Activated CD8-positive, alpha-beta memory T cell treated with anti-CD3 and anti-CD28 coated beads, Interleukin-2, amount 10 ng/mL, durations not matched to agents 7 days and 5 days (primary cell): ENCODE measurements around the gene ITFG1. TPM values are rescaled to one million over a fixed set of nuclear protein-coding genes. Genes with fewer than 3 reads are reported as not detected.
"Not testable (repeated sequence)": the region's sequence is repeated elsewhere in the genome, so short reads cannot be mapped to it uniquely, and the experiment has no call there.

Source experiments
- ATAC-seq: fragments of 150-1000 bp; cut with Tn5 transposase; one replicate; pipeline ENCODE4 v1.10.0; 2021; ENCODE audit warnings: moderate library complexity
- CTCF ChIA-PET: fragments of 350-600 bp; sonication (Branson Sonifier 250); formaldehyde crosslinking; loops from one replicate; lab custom pipeline; 2021; ENCODE audit warnings: antibody characterized with exemption; lab: Charles Lee
- DNase-seq: peaks from one replicate; pipeline ENCODE4 v3.0.0-alpha.2; 2020
- H3K27ac Mint-ChIP-seq: one replicate; pipeline ENCODE4 v1.8.0; 2021; ENCODE audit warnings: mild to moderate bottlenecking, mixed read lengths
- H3K27me3 Mint-ChIP-seq: one replicate; pipeline ENCODE4 v1.8.0; 2021; ENCODE audit warnings: mixed read lengths
- H3K36me3 Mint-ChIP-seq: one replicate; pipeline ENCODE4 v1.8.0; 2021; ENCODE audit warnings: mild to moderate bottlenecking, mixed read lengths
- H3K4me1 Mint-ChIP-seq: one replicate; pipeline ENCODE4 v1.8.0; 2021; ENCODE audit warnings: mixed read lengths
- H3K4me3 Mint-ChIP-seq: one replicate; pipeline ENCODE4 v1.8.0; 2021; ENCODE audit warnings: mild to moderate bottlenecking, moderate library complexity, mixed read lengths
- H3K9me3 Mint-ChIP-seq: one replicate; pipeline ENCODE4 v1.8.0; 2022; ENCODE audit warnings: low read depth, mixed read lengths
- total RNA-seq, 2 experiments: library from RNA; stranded (reverse); gene quantifications; one replicate each; pipeline ENCODE4 v1.2.3, GENCODE V29; 2021

ITFG1 gene
- total RNA-seq, 2 experiments from 2014 or later = 22.1 to 25.4 TPM

DNA sequence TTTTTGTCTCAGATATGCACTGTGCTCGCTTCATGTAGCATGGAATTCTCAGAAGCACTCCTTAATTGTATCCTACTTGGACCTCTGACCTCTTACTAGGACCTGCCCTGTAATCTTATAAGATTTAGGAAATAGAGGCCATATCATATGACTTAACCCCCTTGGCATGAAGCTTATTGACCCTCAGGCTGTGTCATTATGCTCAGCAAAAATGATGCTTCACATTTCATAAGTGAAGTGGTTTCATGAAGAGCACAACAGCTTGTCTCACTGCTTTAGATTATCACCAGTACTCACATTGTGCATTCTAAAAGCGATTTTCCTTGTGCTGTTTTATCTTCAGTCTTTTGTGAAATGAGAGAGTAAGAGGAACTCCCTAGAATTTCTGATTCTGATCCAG, 6.6 kb upstream of the ITFG1 start:
- CTCF ChIA-PET = interaction anchor here (1.1 to 1.8 kb wide), 2 partner anchors 15 to 35 kb away, joined by 3 to 4 read pairs; no protein-coding TSS in a partner anchor
- Mint-ChIP-seq H3K27ac (no peak overlapping the region), H3K4me3 (no peak overlapping the region), H3K36me3 (peaks cover 9% of the 10 kb centered on the region), H3K4me1 (peaks cover 20% of the 10 kb centered on the region), H3K27me3 (no peaks in the 10 kb centered on the region), H3K9me3 (no peaks in the 10 kb centered on the region)
- no peak for ATAC-seq
- no peak for DNase-seq

DNA sequence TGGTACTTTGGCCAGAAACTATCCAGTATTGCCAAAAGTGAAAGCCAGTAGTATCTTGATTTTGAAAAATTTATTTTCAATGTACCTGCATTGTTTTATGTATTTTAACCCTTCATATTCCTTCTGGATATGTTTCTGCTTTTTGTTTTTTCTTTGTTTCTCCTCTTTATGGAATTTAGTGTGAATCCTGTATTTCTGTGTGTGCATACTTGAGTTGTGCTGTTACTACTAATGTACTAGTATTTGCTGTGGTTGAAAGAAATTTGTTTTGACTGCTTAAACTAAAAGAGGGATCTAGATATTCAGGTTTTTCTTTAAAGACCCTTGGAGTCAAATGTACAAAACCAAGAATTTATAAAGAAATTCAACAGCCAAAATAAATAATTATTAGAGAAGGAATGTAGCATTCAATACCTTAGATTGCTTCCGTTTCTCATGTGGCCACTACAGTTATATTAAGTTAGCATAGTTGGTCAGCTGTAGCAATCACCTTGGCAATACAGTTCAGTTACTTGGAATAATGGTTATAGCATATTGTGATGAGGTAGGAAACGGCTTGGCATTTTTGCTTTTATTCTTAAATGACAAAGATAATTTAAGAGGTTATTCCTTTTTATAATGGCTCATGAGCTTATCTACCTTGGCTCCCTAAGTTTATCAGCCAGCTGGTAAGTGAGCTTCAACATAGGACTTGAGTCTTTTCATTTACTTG, 5.2 kb upstream of the ITFG1 start:
- H3K27me3 Mint-ChIP-seq = no peaks in the 10 kb centered on the region
- DNase-seq (no peak), ATAC-seq (no peak)
- H3K9me3 Mint-ChIP-seq = no peaks in the 10 kb centered on the region
- H3K36me3 Mint-ChIP-seq = peaks cover 6% of the 10 kb centered on the region
- CTCF ChIA-PET = interaction anchor here (1.8 kb wide), 1 partner anchor 16 kb away, joined by 4 read pairs; no protein-coding TSS in a partner anchor
- peaks cover 28% of the 10 kb centered on the region for H3K4me1 Mint-ChIP-seq
- H3K4me3 Mint-ChIP-seq = no peak overlapping the region
- no peak overlapping the region for H3K27ac Mint-ChIP-seq

- Mint-ChIP-seq H3K4me3 (no peak overlapping the region), H3K27me3 (no peaks in the 10 kb centered on the region), H3K4me1 (peaks cover 42% of the 10 kb centered on the region), H3K27ac (no peak overlapping the region), H3K36me3 (peaks cover 7% of the 10 kb centered on the region), H3K9me3 (no peaks in the 10 kb centered on the region)
- no peak for ATAC-seq
- no peak for DNase-seq
- CTCF ChIA-PET = interaction anchor here (1.4 kb wide), 2 partner anchors 321 to 426 kb away, joined by 3 to 5 read pairs; no protein-coding TSS in a partner anchor
Measured at GRCh38 chr16:47463771-47464624, 3.1 kb upstream of the ITFG1 start.

DNA sequence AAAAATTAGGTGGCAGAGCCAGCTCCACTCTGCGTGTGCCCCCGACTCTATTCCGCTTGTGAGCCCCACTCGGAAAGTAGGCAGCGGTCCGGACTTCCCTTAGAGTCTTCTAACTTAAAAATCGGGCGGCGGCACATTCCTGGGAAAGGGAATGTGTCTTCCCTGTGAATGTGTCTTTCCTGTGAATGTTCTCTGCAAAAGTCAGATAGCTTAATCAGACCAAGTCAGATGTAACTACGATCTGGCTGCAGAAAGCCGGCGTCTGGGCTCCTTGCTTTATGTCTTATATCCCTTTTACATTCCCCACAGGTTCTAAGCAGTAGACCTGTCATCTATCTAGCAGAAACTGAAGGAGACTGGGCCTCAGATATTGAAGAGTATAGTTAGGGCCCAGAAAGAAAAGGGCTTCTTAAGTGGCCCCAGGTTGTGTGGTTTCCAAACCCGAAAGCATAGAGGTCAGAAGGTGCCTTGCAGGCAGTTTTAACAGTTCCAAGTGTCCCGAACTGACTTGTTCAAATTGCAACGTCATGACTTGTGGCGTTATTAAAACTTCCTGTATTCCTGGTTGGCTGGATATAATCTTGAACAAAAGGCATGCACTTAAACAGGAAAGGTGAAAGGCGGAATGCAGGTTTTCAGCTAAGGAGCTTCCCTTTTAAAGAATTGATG, 869 bp upstream of the ITFG1 start:
- peak overlapping the region; percentile 94 for H3K27ac Mint-ChIP-seq
- H3K9me3 Mint-ChIP-seq = no peaks in the 10 kb centered on the region
- H3K4me3 Mint-ChIP-seq = peak overlapping the region; percentile 99
- no peaks in the 10 kb centered on the region for H3K27me3 Mint-ChIP-seq
- CTCF ChIA-PET = interaction anchor here (0.9 to 2.5 kb wide), 7 partner anchors 11 to 489 kb away, joined by 3 to 9 read pairs (median 4); partner anchors contain the start of gene NETO2
- H3K36me3 Mint-ChIP-seq = peaks cover 14% of the 10 kb centered on the region
- peak; percentile 52 for DNase-seq
- peaks cover 50% of the 10 kb centered on the region for H3K4me1 Mint-ChIP-seq
- ATAC-seq = no peak

- Mint-ChIP-seq H3K27ac (peak overlapping the region; percentile 94), H3K4me1 (peaks cover 48% of the 10 kb centered on the region), H3K36me3 (peaks cover 16% of the 10 kb centered on the region), H3K9me3 (no peaks in the 10 kb centered on the region), H3K4me3 (peak overlapping the region; percentile 99), H3K27me3 (no peaks in the 10 kb centered on the region)
- ATAC-seq = no peak
- DNase-seq = no peak
- CTCF ChIA-PET = interaction anchor here (0.6 to 2.5 kb wide), 5 partner anchors 9 to 487 kb away, joined by 3 to 9 read pairs (median 3); partner anchors contain the start of gene NETO2
Measured at GRCh38 chr16:47460359-47460710, 528 bp downstream of the ITFG1 start.

DNA sequence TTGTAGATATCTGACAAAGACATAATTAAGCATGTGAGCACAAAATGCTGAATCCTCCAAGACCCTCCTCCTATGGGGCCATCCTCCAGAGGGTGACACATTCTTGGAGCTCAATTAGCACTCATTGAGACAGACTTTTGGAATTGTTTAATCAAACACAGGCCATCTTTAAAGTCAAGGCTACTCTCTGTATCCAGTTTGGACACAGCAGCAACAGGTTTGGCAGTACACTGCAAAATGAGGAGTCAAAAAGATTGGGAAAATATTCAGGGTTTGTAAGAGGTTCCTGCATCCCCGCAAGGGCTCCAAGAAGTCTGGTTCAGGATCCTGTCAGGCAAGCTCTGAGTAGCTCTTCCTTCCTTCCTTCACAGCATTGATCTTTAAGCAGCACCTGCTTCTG, 1.3 kb downstream of the ITFG1 start:
- CTCF ChIA-PET = interaction anchor here (2.5 kb wide), 1 partner anchor 9 kb away, joined by 9 read pairs; no protein-coding TSS in a partner anchor
- peaks cover 43% of the 10 kb centered on the region for H3K4me1 Mint-ChIP-seq

DNA sequence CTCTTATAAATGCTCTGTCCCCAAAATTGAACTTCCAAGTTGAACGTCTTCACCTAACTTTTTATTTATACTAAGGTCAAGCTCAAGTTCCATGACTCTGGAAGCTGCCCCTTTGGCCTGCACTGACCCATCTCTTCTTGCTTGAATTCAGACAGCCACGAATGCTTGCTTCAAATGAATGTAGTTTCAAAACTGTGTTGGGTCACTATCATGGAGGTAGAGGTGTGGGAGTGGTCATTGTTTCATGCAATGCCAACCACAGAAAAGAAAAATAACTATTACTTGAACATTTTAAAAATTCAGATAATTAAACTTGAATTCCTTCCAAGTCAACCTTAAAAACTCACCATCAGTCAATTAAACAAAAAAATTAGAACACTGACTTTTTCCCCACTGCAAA, 2.5 kb downstream of the ITFG1 start:
- CTCF ChIA-PET = no interaction called here
- H3K4me1 Mint-ChIP-seq = peaks cover 36% of the 10 kb centered on the region
- DNase-seq (no peak), ATAC-seq (no peak)
- H3K9me3 Mint-ChIP-seq = no peaks in the 10 kb centered on the region
- no peak overlapping the region for H3K4me3 Mint-ChIP-seq
- H3K27ac Mint-ChIP-seq = peak overlapping the region; percentile 7
- peaks cover 25% of the 10 kb centered on the region for H3K36me3 Mint-ChIP-seq
- no peaks in the 10 kb centered on the region for H3K27me3 Mint-ChIP-seq

More for the DNA sequence above, 1.3 kb downstream of the ITFG1 start:
- Mint-ChIP-seq H3K4me3 (peak overlapping the region; percentile 99), H3K27ac (peak overlapping the region; percentile 94), H3K9me3 (no peaks in the 10 kb centered on the region), H3K27me3 (no peaks in the 10 kb centered on the region), H3K36me3 (peaks cover 18% of the 10 kb centered on the region)
- DNase-seq (no peak), ATAC-seq (no peak)

DNA sequence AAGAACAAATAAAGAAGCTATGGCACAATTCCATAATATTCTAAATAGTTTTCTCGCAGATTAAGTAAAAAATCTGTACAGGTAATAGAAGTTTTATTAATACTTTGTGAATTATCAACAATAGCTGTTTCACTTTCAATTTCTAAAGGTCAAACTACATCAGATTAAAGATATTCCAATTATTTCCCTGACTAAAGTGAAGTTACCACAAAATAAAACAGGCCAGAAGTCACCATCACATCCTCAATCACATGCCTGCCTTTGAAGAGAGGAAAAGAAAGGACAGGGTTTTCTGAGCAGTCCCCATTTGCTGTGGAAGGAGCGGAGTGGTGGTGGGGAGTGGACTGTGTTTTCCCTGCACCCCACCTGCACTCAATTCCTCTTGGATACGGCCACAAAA, 11.1 kb downstream of the ITFG1 start:
- DNase-seq = no peak

GRCh38 chr16:47448830-47449575, 11.9 kb downstream of the ITFG1 start:
- CTCF ChIA-PET = interaction anchor here (0.7 kb wide), 1 partner anchor 186 kb away, joined by 3 read pairs; no protein-coding TSS in a partner anchor
- no peaks in the 10 kb centered on the region for H3K4me1 Mint-ChIP-seq
- H3K9me3 Mint-ChIP-seq = no peaks in the 10 kb centered on the region
- ATAC-seq (no peak), DNase-seq (no peak)
- H3K4me3 Mint-ChIP-seq = no peak overlapping the region
- no peaks in the 10 kb centered on the region for H3K27me3 Mint-ChIP-seq
- H3K27ac Mint-ChIP-seq = no peak overlapping the region
- H3K36me3 Mint-ChIP-seq = peaks cover 36% of the 10 kb centered on the region

More for the DNA sequence above, 11.1 kb downstream of the ITFG1 start:
- Mint-ChIP-seq H3K27ac (no peak overlapping the region), H3K4me1 (no peaks in the 10 kb centered on the region), H3K9me3 (no peaks in the 10 kb centered on the region), H3K4me3 (no peak overlapping the region), H3K27me3 (no peaks in the 10 kb centered on the region), H3K36me3 (peaks cover 38% of the 10 kb centered on the region)
- ATAC-seq = no peak
- CTCF ChIA-PET = no interaction called here

DNA sequence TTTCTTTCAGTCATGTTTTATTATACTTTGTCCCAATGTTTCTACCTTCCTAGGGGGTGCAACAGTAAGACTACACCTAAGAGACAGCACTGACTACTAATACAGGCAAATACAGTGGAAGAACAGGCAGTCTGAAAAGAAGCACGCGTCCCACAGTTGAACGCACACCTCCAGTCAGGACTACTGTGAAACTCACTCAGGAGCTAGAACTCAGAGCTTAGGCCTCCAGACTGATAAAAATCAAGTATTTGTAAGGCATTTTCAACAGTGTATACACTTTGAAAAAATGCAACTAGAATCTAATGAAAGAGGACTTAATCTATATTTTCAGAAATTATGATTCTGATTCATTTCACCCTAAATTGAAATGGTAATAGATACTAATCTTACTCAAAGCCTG, 14.4 kb downstream of the ITFG1 start:
- CTCF ChIA-PET = interaction anchor here (1.0 to 1.8 kb wide), 3 partner anchors 13 to 303 kb away, joined by 3 to 5 read pairs (median 4); partner anchors contain the start of genes ITFG1, NETO2 and PHKB
- no peak overlapping the region for H3K4me3 Mint-ChIP-seq
- H3K27me3 Mint-ChIP-seq = no peaks in the 10 kb centered on the region
- ATAC-seq (no peak), DNase-seq (no peak)
- H3K4me1 Mint-ChIP-seq = no peaks in the 10 kb centered on the region
- H3K36me3 Mint-ChIP-seq = peaks cover 39% of the 10 kb centered on the region
- no peak overlapping the region for H3K27ac Mint-ChIP-seq
- peaks cover 4% of the 10 kb centered on the region for H3K9me3 Mint-ChIP-seq

DNA sequence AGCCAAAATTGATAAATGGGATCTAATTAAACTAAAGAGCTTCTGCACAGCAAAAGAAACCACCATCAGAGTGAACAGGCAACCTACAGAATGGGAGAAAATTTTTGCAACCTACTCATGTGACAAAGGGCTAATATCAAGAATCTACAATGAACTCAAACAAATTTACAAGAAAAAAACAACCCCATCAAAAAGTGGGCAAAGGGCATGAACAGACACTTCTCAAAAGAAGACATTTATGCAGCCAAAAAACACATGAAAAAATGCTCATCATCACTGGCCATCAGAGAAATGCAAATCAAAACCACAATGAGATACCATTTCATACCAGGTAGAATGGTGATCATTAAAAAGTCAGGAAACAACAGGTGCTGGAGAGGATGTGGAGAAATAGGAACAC, 18.0 kb downstream of the ITFG1 start:
- H3K27ac Mint-ChIP-seq, H3K9me3 Mint-ChIP-seq, H3K4me1 Mint-ChIP-seq, CTCF ChIA-PET, H3K4me3 Mint-ChIP-seq, H3K27me3 Mint-ChIP-seq, DNase-seq, ATAC-seq: not testable (repeated sequence)
- H3K36me3 Mint-ChIP-seq = peaks cover 48% of the 10 kb centered on the region

- H3K4me1 Mint-ChIP-seq, H3K27me3 Mint-ChIP-seq, ATAC-seq, H3K9me3 Mint-ChIP-seq, CTCF ChIA-PET, H3K27ac Mint-ChIP-seq, DNase-seq, H3K4me3 Mint-ChIP-seq: not testable (repeated sequence)
- H3K36me3 Mint-ChIP-seq = peaks cover 43% of the 10 kb centered on the region
Measured at GRCh38 chr16:47440066-47440465, 20.8 kb downstream of the ITFG1 start.
